ENCODE measurements around the gene SYNDIG1.

- TF ChIP-seq CTCF (IDR thresholded peaks at IDR 0.05) (no peak), EZH2 (IDR thresholded peaks at IDR 0.05; ENCODE audit: borderline replicate concordance, insufficient read depth, low read depth, low read length, poor library complexity, severe bottlenecking) (no peak)
Measured at GRCh38 chr20:24620937-24621519, 151.6 kb downstream of the SYNDIG1 start.
